GM18526 (cell line): ENCODE results near the gene SPATA24.

Source experiments
- POLR2A ChIP-seq: IDR thresholded peaks from 3 replicates; pipeline ENCODE4 v1.6.1; 2011; ENCODE audit not compliant: insufficient read length; ENCODE audit errors: extremely low read depth

Gene SPATA24

GRCh38 chr5:139391570-139392323, 12.1 kb downstream of the SPATA24 start:
- TF ChIP-seq POLR2A = peak; percentile 55

- TF ChIP-seq POLR2A = no peak
Measured at GRCh38 chr5:139390639-139391569, 13.0 kb downstream of the SPATA24 start.

DNA sequence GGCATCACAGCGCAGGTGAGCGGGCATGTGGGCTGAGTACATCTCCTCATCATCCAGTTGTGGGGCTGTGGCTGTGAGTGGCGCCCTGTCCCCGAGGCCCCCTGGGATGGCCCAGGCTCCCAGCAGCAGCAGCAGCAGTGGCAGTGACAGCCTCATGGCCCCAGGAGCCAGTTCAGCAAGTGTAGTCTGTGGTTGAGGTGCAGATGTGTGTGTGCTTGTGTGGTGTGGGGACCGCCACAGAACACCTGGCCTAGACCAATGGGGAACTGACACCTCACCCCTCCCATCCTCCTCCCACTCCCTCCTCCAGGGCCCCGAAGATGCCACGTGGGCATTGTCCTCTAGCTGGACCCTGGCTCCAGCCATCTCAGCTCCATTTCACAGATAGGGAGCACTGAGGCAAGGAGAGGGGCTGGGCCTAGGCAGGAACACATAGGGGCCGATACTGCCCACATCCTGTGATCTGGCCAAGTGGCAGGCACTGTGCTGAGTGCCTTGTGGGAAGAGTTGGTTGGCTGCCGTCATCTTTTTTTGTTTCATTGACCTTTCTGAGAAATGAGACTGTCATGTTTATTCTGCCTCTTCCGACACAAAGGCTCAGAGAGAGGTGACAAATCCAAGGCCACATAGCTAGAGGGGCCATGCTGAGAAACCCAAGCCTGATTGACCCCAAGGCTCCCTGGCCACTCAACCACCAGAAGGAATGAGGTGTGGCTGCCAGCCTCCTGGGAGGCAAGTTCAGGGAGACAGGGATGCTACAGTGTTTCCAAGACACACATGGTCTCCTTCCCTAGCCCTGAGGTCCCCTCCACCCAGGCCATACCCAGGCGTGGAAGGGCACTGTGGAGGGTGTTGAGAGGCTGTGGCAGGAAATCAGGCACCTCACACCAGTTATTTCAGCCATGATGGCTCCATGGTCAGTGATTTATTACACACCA, 13.9 kb downstream of the SPATA24 start, which contains the start of gene MZB1:
Gene MZB1 (minus strand): TSS at position 213 of the 938 bp plus-strand sequence. CDS start 57 bp downstream, at position 156.
- TF ChIP-seq POLR2A = peak; percentile 96

GRCh38 chr5:139388198-139388821, 15.6 kb downstream of the SPATA24 start:
- TF ChIP-seq POLR2A = peak; percentile 31

DNA sequence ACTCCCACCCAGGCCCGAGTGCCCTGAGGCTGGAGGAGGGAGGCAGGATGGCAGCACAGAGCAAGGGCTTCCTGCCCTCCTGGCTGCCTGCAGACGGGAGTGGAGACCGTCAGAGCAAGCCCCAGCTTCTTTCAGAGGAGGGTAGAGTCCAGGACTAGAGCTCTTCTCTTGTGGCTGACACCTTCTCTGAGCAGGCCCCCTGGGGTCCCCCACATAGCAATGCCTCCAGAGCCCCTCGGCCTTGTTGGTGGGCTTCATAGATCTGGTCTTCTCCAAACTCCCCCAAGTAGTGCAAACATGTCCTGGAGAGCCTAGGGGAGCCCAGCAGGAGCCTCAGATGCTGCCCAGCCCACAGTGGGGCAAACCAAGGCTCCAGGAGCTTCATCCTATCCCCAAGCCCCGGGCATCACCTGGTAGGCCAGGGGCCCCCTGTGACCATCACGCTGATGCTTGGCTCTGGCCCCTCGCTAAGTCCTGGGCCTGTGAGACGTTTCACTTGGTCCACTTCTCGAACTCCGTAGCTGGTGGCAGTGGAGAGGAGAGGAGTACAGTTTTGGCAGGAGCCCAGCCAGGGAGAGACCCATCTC, 16.2 kb downstream of the SPATA24 start:
- TF ChIP-seq POLR2A = no peak

DNA sequence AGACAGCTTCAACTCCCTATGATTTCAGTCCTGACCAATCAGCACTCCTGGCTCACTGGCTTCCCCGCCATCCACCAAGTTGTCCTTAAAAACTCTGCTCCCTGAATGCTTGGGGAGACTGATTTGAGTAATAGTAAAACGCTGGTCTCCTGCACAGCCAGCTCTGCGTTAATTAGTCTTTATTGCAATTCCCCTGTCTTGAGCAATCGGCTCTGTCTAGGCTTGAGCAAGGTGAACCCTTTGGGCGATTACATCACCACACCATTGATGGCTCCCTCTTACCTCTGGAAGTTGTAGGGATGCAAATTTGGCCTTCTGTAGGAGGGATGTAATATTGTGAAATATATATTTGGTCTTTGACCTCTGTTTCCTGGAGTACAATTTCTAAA, 17.8 kb downstream of the SPATA24 start:
- TF ChIP-seq POLR2A = no peak

DNA sequence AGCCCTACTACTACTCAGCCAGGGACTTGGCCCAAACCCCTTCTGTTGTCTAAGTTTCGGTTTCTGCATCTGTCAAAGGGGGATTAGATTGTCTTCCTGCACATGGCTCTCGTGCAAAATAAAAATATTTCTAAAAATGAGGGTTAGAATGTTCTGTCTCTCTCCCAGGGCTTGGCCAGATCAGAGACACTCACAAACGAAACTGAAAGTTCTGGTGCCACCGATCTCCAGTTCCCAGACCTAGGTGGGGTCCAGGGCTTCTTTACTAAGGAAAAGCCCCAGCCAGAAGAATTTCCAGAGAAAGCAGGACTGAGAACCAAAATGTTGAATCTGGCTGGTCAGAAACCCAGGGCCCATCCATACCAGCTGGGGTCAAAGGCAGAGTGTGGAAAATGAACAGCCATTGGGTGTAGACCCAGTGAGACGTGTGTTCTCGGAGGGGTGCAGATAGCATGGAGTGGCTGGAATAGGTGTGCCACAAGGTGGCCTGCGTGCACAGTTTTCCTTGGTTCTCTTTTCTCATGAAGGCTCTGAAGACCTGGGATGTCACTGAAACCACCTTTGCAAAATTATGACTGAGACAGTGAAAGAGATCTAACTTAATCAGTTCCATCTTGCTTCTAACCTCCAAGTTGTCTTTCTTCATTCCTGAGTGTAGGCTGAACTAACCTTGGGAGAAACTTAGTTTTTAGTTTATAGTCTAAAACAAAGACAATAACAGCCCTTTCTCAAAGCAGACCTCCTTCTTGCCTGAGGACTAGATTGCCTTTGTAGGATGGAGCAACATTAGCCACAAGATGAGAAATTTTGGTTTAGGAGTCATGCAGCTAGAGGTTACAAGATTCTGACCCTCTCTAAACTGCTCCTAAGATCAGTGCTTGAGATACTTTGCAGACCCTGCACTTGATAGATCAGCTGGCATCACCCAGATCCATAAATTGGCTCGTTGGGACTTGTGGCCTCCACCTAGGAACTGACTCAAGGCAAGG, 18.5 kb downstream of the SPATA24 start:
- TF ChIP-seq POLR2A = no peak

DNA sequence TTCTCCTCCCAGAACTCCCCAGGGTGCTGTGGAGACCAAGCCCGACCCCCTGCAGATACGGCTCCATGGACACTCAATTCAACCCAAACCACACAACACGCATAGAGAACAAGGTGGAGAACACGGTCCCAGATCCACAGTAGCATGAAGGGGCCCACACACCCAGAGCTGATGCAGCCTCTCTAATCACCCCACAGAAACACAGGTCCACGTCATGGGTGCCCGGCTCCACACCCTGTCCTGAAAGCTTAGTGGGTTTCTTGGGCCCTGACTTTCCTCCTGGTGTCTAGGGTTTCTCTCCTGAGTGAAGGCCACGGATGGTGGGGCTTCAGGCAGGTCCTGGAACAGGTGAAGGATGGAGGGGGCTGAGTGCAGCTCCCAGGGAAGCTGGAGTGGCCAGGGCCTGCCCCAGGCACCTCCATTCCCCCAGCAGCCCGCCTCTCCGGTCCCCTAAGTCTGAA, 19.3 kb downstream of the SPATA24 start:
- peak; percentile 30 for TF ChIP-seq POLR2A

DNA sequence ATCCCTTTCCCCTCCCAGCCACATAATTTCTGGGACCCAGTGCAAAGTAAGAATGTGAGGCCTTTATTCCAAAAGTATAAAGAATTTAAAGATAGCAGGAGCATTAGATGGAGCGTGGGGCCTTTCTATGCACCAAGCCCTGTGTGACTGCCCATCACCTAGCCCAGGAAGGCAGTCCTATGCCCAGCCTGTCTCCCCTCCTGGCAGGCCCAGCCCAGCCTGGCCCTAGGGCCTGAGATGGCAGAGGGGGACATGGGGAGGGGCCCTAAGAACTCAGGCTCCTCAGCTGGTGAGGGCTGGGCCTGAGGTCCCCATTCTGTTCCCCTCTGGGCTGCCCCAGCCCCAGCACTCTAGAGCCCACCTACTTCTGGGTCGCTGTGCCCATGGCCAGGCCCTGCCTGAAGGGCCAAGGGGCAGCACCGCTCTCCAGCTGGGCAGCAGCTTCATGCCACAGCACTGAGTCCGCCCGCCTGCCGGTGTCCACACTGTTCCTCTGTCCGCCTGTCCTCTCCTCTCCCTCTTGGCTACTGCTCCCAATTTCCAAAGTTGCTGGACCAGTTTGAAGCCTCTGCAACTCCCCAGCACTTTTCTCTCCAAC, 19.8 kb downstream of the SPATA24 start:
- no peak for TF ChIP-seq POLR2A

- TF ChIP-seq POLR2A = no peak
Measured at GRCh38 chr5:139383275-139383992, 20.5 kb downstream of the SPATA24 start, which contains the start of gene SLC23A1. Gene SLC23A1, minus strand, starts transcription at chr5:139383297. Its CDS starts 44 bp downstream, at chr5:139383253.

DNA sequence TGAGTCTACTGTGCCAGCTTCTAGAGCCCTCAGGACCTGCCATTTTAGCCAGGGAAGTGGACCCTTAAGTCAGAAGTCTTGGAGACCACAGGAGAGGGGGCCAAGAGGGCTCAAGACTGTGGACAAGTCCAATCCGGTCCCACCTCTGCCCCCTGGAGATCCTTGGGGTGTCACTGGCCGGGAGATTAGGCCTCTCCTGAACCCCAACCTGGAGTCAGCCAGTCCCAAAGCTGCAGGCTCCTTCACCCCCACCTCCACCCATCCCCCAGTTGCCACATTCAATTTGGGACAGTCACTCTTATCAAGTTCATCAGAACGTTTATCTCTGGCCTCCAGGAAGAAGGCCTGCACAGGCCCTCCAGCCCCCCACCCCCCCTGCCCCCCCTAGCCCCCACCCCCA, 21.1 kb downstream of the SPATA24 start:
- TF ChIP-seq POLR2A = no peak

- TF ChIP-seq POLR2A = peak; percentile 20
Measured at GRCh38 chr5:139381837-139382761, 21.8 kb downstream of the SPATA24 start.
